Pancreas (tissue), 10 donors: ENCODE data around the gene TOX2. TPM values are rescaled to one million over a fixed set of nuclear protein-coding genes. Genes with fewer than 3 reads are reported as not detected.
A peak's percentile ranks its signal among the peaks of the same experiment; 100 is the strongest.

Source experiments
- ATAC-seq, 4 donors: fragments of 200-7000 bp; cut with Tn5 transposase; one replicate each; pipeline versions ENCODE4 v1.8.0 to v1.9.1; 2020; ENCODE audit warnings: mild to moderate bottlenecking in 4 of 4, moderate library complexity in 4 of 4
- DNase-seq, 6 donors: peaks; one replicate each; pipeline ENCODE4 v3.0.0-alpha.2; 2020
- FAIRE-seq: peaks from 2 replicates; lab custom pipeline; 2012; peaks lifted over from hg19 to GRCh38; lab: Jason Lieb, UNC
- H3K27ac ChIP-seq, 4 donors: fragments of 200-600 bp; sonication (generic); 1 replicate in 3 of 4; 2 replicates in 1 of 4; pipeline versions ENCODE4 v1.5.0 to v1.8.0; 2020
- H3K27me3 ChIP-seq, 4 donors: fragments of 200-600 bp; one replicate each; pipeline ENCODE4 v1.8.0; 2021
- H3K36me3 ChIP-seq, 3 donors: fragments of 200-600 bp; sonication (generic) in 1 of 3; one replicate each; pipeline versions ENCODE4 v1.5.0 to v1.8.0; 2020 to 2021
- H3K4me1 ChIP-seq, 3 donors: fragments of 200-600 bp; one replicate each; pipeline ENCODE4 v1.8.0; 2021
- H3K4me3 ChIP-seq, 4 donors: fragments of 200-600 bp; sonication (generic) in 2 of 4; one replicate each; pipeline versions ENCODE4 v1.5.0 to v1.8.0; 2020 to 2021
- H3K9me3 ChIP-seq, 4 donors: fragments of 200-600 bp; one replicate each; pipeline ENCODE4 v1.8.0; 2021
- WGBS, 2 donors: extraction: QIAGEN DNeasy Blood & Tissue Kit; methylation state at CpG; one replicate each; pipeline ENCODE4 v1.1.7; 2013; 5-methylcytosine and 5-hydroxymethylcytosine counted together
- intact Hi-C, 3 donors: fragments of 100-400 bp; cut with DNase I; formaldehyde crosslinking; loops; one replicate each; pipeline versions ENCODE4 v1.11.1 to v1.14.2; 2022
- polyA plus RNA-seq, 2 donors: library from polyadenylated mRNA; stranded (reverse); fragments of 200-250 nt; gene quantifications; one replicate each; pipeline ENCODE4 v1.2.3, GENCODE V29; 2013
- total RNA-seq, 6 donors: library from RNA; stranded (reverse); fragmentation: NEBNext Ultra II Directional in 4 of 6; extraction: Animal tissue kit (Norgen Biotek cat#: 25700) in 4 of 6; gene quantifications; one replicate each; pipeline versions ENCODE4 v1.2.1 to v1.2.4, GENCODE V29; 2021 to 2023
- TF ChIP-seq, protein P1 (sequence below), 4 donors: fragments of 200-600 bp; sonication (generic) in 3 of 4; IDR thresholded peaks; one replicate each; pipeline versions ENCODE4 v1.5.0 to v1.8.0; 2021; ENCODE audit warnings: antibody characterized with exemption in 4 of 4
- donor health status: healthy with polysubstance abuse.
- donor health status: DM: no; HTN: no; CAD: no; lungs with moderate emphysema.
- donor health status: DM: no; HTN: no; CAD: no.
- donor health status: control.
- donor health status: control.
- donor health status: Bipolar disorder and iron deficiency.
- donor health status: DM: yes; HTN: yes; CAD: no.
- donor health status: DM: no; HTN: no; CAD: no.
- donor health status: DM: no; HTN: no; CAD: no.
- donor health status: DM: yes; HTN: yes; CAD: no.

The TOX2 gene
- total and polyA plus RNA-seq, 8 donors = 0.24 to 2.3 (median 0.90) TPM

DNA sequence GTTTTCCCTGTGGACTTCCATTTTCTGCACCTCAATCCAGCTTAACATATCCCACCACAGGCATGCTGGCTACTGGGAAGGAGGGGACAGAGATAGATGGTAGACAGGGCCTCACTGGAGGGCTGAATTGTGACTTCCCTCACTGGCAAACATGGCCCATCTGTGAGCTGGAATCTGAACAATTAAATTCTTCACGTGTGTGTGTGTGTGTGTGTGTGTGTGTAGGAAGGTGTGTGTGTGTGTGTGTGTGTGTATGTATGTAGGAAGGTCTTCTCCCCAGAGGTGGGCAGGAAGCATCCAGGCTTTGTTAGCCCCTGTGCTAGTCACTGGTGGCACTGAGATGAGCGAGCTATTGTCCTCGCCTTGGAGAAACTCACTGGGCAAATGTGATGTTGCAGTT lies 5.4 kb upstream of the TOX2 start:
- ATAC-seq = no peak
- no peak overlapping the region for H3K27ac ChIP-seq
- intact Hi-C loops = no loop called here
- H3K4me1 ChIP-seq = no peaks in the 10 kb centered on the region
- peaks cover 0 to under 1% (median 0%) of the 10 kb centered on the region in 4 donors for H3K27me3 ChIP-seq
- TF ChIP-seq, protein P1, sequence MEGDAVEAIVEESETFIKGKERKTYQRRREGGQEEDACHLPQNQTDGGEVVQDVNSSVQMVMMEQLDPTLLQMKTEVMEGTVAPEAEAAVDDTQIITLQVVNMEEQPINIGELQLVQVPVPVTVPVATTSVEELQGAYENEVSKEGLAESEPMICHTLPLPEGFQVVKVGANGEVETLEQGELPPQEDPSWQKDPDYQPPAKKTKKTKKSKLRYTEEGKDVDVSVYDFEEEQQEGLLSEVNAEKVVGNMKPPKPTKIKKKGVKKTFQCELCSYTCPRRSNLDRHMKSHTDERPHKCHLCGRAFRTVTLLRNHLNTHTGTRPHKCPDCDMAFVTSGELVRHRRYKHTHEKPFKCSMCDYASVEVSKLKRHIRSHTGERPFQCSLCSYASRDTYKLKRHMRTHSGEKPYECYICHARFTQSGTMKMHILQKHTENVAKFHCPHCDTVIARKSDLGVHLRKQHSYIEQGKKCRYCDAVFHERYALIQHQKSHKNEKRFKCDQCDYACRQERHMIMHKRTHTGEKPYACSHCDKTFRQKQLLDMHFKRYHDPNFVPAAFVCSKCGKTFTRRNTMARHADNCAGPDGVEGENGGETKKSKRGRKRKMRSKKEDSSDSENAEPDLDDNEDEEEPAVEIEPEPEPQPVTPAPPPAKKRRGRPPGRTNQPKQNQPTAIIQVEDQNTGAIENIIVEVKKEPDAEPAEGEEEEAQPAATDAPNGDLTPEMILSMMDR (IDR thresholded peaks at IDR 0.05) = no peak
- no peak for DNase-seq
- no peak overlapping the region for H3K4me3 ChIP-seq
- no peaks in the 10 kb centered on the region for H3K9me3 ChIP-seq
- 60 to 69% methylated on average over 3 of the region's 3 CpGs for WGBS, 2 donors
- H3K36me3 ChIP-seq = no peaks in the 10 kb centered on the region
- FAIRE-seq = no peak

GRCh38 chr20:43909720-43910119 lies 4.9 kb upstream of the TOX2 start:
- peak in 1 of 4 donors; percentile 35 for ATAC-seq
- WGBS, 2 donors = 50 to 61% methylated on average over 5 of the region's 5 CpGs
- no peak for FAIRE-seq
- no peak overlapping the region for H3K4me3 ChIP-seq
- TF ChIP-seq, protein P1 (IDR thresholded peaks at IDR 0.05) = no peak
- intact Hi-C loops = no loop called here
- H3K9me3 ChIP-seq = no peaks in the 10 kb centered on the region
- H3K36me3 ChIP-seq = no peaks in the 10 kb centered on the region
- H3K27ac ChIP-seq = no peak overlapping the region
- DNase-seq = no peak
- H3K4me1 ChIP-seq = no peaks in the 10 kb centered on the region
- H3K27me3 ChIP-seq = peaks cover 0 to 2% (median 0%) of the 10 kb centered on the region in 4 donors

DNA sequence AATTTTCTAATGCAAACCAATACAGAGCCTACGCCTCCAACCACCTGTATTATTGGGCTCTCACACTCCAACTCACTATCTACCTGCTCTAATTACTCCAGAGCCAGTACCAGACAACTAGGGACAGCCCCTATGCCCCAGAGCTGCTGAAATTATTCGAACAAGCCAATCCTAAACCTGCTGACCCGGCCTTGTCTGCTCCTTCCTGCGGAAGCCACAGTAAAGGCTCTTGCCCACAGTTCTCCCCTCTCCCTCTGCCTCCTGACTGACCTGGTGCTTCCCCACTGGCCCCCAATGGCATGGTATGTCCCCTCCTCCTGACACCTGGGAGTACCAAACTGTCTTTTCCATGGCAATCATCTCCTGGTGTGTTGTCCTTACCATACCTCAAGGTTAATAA lies 4.1 kb upstream of the TOX2 start:
- Histone ChIP-seq H3K9me3 (no peaks in the 10 kb centered on the region), H3K4me1 (no peaks in the 10 kb centered on the region), H3K4me3 (no peak overlapping the region), H3K27ac (no peak overlapping the region), H3K36me3 (no peaks in the 10 kb centered on the region), H3K27me3 (peaks cover 0 to 2% (median under 1%) of the 10 kb centered on the region in 4 donors)
- WGBS, 2 donors = 62 to 75% methylated on average over 4 of the region's 4 CpGs
- no peak for DNase-seq
- TF ChIP-seq, protein P1 (IDR thresholded peaks at IDR 0.05) = no peak
- intact Hi-C loops = no loop called here
- no peak for ATAC-seq
- no peak for FAIRE-seq

DNA sequence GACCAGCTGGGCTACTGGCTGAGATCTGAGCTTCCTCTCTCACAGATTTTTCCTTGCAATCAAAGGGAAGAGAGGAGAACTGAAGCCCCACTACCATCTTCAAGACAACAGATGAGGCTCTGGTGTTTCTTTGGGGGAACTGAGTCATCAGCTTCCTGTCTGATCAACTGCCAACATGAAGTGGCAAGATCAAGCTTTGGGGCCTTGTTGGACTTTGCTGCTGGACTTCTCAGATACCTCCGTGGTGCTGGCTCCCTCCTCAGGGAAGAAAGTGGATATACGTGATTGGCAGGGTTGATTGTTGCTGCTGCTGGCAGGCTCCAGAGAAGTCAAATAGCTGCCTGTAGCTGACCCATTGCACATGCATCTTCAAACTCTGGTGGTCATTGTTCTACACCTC lies 3.6 kb upstream of the TOX2 start:
- Histone ChIP-seq H3K27me3 (peaks cover 0 to 7% (median 1%) of the 10 kb centered on the region in 4 donors), H3K9me3 (no peaks in the 10 kb centered on the region), H3K4me1 (no peaks in the 10 kb centered on the region), H3K36me3 (no peaks in the 10 kb centered on the region), H3K4me3 (no peak overlapping the region), H3K27ac (no peak overlapping the region)
- ATAC-seq (no peak), DNase-seq (no peak), FAIRE-seq (no peak)
- TF ChIP-seq, protein P1 (IDR thresholded peaks at IDR 0.05) = no peak
- intact Hi-C loops = no loop called here
- 30 to 53% methylated on average over 2 of the region's 2 CpGs for WGBS, 2 donors

DNA sequence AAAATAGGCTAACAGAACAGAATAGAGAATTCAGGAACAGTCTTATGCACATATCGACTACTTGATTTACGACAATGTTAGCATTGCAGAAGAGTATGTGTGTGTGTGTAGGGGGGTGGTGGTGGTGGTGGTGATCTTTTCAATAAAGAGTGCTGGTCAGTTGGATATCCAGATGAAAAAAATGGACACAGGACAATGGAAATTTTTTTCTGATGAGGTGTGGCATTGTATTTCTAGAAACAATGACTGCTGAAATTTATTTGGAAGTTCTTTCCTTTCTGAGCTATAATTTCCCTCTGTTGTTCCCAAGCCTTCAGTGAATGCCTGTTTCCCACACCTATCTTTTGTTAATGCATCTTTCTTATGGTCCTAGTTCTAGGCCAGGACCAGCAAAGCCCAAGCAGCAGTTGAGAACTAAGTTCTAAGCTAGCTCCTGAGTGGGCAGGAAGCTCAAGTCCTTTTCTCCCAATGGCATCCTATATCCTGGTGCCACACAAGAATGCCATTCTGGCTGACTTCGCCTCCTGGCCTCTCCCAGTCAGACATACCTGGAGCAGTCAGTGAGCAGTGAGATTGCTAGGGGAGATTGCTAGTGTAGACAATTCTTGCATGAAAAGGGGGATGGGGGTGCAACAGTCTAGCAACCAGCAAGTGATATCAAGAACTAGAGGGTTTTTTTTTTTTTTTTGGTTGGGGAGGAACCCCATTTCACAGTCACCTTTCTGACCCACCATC lies 1.2 kb upstream of the TOX2 start:
- WGBS, 2 donors = 87 to 92% methylated on average over 3 of the region's 3 CpGs
- ATAC-seq = no peak
- TF ChIP-seq, protein P1 (IDR thresholded peaks at IDR 0.05) = no peak
- Histone ChIP-seq H3K36me3 (no peaks in the 10 kb centered on the region), H3K9me3 (no peaks in the 10 kb centered on the region), H3K27ac (no peak overlapping the region), H3K4me1 (no peaks in the 10 kb centered on the region), H3K4me3 (no peak overlapping the region), H3K27me3 (peaks cover 0 to 9% (median 1%) of the 10 kb centered on the region in 4 donors)
- intact Hi-C loops = no loop called here
- DNase-seq = no peak
- no peak for FAIRE-seq
